Middle frontal gyrus (tissue), 1 donor: Measurements from ENCODE around the gene LDB2.
"Not testable (repeated sequence)": the region's sequence is repeated elsewhere in the genome, so short reads cannot be mapped to it uniquely, and the experiment has no call there.

ENCODE experiments used
- DNase-seq: peaks from one replicate; pipeline ENCODE4 v3.0.0-alpha.2; 2015; ENCODE audit warnings: low spot score; ENCODE audit errors: extremely low spot score

LDB2 gene

DNA sequence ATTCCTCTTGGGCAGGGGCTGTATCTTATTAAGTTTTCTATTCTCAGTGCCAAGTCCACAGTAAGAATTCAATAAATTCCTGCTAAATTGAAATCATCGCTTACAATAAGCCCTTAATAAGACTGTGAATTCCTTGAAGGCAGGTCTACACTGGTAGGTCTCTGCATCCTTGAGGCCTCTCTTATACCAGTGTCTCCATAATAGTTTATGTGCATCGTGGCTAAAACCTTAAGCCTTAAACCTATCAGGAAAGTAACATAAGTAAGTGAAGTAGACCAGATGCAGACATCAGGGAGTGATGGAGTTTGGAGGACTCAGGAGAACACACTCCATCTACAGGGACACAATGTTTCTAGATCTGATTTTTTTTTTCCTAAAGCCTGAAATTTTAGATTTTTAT, 240.3 kb downstream of the LDB2 start:
- DNase-seq: no peak

DNA sequence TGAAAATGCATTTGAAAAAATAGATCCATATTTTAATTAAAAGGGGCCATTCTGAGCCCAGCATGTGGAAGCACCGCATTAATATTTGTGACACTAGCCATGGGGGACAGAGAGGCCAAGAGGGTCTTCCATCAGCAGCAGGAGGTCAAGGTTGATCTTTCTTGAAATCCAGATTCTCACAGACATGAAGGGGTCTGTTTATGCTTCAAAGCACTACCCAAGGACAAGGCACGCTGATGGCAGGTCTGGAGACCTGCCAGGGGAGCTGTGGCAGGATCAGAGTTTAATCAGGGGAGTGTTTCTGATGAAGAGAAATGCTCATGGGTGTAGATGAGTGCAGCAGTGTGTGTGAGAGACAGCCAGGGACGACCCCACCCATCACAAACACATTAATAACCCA, 243.3 kb downstream of the LDB2 start:
- DNase-seq: no peak

DNA sequence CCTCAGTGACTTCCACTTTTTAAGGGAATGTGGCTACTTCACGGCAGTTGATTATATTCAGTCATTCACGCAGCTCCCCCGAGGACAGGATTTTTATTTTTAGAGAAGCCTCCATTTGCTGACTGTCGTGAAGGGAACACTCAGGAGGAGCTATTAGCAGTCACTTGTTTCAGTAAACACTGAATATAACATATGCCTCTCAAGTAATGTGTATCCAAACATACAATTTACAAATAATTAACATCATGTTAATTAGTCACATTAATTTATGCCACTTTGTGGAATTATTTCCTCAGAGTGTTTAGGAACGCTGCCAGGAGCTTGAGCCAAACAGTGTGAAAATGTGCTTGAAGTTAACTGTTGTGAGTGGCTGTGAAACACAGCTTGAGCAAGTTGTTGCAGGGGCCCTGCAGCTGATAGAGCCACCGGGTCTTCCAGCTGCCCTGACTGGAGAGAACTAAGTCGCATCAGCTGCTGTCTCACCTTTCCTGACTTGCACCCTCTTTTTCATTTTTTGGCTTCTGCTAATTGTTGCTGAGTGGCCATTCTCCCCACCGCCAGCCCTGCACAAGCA, 245.6 kb downstream of the LDB2 start:
- DNase-seq: no peak

DNA sequence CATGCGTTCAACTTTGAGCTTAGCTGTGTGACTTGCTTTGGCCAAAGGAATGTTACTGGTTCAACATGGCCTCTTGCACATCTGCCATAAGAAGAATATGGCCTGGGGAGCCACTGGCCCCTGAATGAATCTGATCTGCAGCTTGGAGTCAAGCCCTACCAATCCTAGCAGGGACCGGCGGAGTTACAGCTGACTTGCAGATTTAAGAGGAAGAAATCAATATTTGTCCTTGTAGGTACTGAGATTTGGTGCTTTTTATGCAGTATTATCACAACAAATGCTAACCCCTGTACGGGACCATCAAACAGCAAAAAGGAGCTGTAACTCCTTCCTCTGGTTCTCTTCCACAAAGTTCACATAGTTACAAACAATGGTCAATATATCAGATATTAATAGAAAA, 252.0 kb downstream of the LDB2 start:
- peak; percentile 1 for DNase-seq

DNA sequence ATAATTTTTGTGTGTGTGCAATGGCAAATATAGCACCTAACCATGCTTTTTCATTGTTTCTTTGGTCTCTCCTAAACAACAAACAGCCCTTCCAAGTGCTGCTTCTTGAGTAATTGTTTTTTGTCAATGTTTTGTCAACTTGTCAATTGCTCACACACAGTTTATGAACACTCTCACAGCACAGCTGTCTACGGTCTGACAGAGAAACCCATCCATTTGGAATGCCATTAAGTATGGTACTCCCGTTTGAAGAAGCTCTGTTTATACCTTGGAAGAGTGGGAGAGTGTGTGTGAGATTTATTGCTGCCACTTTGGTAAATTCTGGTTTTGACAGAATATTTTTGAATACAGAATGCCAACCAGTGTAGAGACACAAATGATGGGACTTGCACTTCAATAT, 254.6 kb downstream of the LDB2 start:
- no peak for DNase-seq

DNA sequence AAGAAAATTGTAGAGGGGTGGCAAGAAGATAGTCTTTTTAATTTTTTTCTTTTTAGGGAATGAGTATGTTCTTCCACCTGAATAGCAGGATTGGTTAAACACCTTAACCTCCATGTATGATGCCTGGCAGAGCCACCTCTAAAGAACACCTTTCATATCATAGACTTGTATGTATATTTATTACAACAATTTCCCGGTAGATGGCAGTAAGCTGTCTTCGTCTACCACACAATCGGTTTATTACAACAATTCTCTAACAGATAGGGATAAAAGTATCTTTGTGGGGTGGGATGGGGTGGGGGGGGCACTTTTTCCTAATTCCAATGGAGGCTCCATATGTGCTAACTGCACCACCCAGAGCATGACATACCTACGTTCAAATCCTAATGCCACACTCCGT, 255.5 kb downstream of the LDB2 start:
- DNase-seq: no peak

DNA sequence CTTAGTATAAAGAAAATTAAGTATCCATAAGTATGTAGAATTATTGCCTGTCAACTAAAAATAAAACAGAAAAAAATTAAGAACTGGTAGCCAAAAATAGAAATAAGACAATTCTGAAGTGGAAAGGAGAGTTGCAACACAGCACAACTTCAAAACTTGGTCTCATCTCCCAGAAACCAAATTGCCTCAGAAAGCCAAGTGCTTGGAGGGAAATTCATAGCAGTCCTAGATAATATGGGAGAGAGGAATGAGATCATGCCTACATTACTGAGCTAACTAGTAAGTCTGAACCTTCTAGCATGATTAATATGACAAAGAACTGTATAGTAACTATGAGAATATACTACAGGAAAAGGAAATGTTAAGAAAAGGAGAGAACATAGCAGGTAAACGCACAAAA, 256.5 kb downstream of the LDB2 start:
- no peak for DNase-seq

DNA sequence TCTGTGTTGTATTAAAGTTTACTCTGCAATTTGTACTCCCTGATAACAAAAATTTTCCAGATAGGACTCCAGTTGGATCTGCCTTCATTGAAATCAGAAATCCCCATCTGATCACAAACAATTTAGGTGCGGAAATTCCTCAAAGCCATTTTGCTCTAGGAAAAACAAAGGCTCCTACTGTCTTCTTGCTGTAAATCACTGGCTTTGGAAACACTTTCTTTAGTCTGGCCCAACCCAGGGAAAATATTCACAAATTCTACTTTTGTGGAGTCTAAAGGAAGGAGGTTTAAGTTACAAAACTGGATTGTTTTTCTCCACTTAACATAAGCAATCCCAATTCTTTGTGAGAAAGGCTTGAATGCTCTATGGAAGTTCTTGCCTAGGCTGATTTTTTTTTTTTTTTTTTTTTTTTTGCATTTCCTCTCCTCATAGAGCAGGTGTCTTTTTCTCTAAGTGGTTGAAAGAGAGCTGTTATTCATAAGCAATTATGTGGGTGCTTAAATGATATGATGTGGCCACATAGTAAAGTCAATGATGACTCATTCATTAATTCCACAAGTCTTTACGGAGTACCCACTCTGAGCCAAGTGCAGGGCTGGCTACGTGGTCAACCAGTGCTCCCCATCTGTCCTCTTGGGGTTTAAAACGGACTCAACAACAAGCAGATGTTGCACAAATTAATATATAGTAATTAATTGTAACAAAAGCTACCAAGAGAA, 261.4 kb downstream of the LDB2 start:
- DNase-seq: no peak

DNA sequence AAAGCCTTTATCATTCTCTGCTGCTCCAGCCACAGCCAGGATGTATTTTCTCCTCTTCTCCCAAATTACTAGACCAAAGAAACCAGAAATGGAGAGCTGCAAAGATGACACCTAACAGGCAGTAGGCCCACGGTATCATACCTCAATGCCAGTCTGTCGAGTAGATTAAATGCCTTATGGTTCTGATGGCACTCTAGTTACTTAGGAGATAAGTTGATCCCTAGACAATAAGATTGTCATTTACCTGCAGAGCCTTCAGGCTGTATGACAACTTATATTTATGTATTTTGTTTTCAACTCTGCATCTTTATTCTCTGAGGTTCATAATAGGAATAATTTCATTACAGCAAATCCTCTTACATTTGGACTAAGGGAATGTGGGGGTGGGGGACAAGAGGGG, 262.1 kb downstream of the LDB2 start:
- no peak for DNase-seq

DNA sequence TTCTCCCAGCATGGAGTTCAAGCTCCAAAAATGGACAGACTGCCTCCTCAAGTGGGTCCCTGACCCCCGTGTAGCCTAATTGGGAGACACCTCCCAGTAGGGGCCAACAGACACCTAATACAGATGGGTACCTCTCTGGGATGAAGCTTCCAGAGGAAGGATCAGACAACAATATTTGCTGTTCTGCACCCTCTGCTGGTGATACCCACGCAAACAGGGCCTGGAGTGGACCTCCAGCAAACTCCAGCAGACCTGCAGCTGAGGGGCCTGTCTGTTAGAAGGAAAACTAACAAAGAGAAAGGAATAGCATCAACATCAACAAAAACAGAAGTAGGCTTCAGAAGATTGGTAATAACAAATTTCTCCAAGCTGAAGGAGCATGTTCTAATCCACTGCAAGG, 269.2 kb downstream of the LDB2 start:
- not testable (repeated sequence) for DNase-seq

DNA sequence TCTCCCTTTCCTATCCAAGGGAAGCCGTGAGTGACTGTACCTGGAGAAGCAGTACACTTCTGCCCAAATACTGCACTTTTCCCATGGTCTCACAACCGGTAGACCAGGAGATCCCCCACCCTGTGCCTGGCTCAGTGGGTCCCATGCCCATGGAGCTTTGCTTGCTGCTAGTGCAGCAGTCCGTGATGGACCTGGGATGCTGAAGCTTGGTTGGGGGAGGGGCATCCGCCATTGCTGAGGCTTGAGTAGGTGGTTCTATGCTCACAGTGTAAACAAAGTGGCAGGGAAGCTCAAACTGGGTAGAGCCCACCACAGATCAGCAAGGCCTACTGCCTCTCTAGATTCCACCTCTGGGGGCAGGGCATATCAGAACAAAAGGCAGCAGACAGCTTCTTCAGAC, 269.6 kb downstream of the LDB2 start:
- DNase-seq: not testable (repeated sequence)

DNA sequence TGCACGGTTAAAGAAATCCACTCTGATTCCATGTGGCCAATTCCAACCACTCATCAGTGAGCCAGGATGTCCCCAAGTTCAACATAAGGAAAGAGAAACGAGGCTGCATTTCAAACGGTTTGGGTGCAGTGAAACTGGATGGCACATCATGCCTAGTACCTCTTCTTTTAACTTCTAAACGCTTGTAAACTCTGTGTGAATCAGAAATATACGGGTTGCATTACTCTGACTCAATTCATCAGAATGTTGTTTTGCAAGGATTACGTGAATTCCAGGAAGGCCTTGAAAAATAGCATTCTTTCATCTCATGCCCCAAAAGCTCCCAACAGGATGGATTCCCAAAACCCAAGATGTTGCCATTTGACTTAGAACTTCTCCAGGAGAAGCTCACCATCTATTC, 270.4 kb downstream of the LDB2 start:
- no peak for DNase-seq

DNA sequence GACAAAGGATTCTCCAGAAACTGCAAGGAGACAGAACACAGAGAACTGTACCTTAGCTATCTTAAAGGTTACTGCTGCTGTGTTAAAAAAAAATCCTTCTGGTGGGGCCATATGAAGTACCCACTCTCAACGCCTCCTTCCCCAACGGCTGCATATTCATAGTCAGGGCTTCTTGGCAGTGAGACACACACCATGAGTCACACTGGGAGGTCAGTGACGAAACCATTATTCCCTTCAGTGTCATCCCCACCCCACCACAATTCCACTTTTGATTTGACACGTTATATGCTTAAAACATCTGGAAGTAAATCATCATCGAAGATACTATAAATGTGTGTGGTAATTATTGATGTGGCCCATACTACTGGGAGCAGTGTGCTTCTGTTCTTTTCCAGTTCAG, 271.5 kb downstream of the LDB2 start:
- no peak for DNase-seq

DNA sequence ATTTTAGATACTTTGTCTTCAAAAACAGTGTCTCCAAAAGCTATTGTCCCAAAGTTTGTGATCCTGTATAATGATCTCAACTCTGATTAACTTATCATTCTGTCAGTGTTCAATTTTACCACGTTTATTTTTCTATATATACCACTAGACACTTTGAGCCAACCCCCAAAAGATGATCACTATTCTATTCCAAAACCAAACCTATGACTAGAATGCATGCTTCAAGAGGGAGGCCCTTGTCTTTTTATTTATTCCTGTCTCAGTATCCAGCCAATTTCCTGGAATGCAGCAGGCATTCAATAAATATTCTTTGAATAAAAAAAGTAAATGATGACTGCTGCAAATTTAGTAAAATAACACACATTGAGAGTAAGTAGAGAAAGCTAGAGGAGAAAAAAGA, 275.6 kb downstream of the LDB2 start:
- DNase-seq: no peak

DNA sequence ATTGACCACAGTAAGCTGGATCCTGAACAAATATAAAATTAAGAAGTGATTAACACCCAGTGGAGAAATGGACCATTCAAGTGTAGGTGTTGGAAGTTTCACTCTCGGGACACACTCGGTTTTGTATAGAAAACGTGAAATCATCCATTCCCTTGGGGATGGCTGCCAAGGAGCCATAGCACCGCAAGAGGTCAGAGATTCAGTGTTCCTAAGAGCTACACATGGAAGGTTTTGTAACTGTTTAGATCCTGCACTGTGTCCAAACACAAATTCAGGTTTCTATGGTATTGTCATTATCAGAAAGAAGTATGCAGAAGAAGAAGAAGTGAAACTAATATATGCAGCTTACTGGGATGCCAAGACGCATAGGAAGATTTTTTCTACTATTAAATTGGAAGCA, 281.0 kb downstream of the LDB2 start:
- DNase-seq: no peak

DNA sequence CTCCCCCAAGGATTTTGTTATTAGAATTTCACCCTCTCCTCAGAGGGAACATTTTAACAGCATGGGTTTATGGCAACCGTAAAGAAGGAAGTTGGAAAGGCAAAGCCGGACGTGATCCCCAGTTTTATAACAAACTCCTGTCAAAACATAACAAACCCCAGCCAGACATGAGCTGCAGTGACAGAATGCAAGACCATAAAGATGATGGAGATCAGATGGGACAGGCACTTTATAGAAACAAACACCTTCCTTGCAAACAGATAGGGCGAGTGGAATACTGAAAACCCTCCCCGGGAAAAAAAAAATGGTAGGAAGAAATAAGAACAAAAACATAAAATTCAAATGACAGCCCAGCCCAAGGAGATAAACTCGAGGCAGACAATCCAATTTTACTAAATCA, 281.4 kb downstream of the LDB2 start:
- DNase-seq: no peak

DNA sequence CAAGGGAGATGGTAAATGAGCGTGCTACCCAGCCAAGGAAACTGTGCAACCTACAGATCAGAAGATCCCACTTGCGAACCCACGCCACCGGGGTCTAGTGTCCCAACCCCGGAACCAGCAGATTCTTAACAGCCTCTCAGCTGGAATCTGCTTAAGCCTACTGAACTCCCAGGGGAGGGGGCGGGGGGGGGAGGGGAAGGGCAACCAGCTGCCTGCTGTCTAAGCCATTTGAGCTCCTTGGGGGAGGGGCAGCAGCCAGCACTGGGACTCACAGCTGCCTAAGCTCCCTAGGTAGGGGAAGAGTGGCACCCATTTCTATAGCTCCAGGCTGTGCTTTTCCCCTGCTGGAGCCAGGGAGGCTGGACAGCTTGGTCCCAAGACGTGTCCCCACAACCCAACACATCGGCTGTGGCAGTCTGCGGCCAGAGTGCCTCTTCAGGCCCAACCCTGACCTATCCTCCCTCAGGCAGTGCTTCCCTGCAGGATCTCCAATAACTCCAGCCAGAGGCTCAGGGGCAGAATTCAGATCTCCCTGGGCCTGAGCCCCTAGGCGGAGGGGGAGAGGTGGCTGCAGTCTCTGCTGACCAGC, 289.2 kb downstream of the LDB2 start:
- DNase-seq: no peak

DNA sequence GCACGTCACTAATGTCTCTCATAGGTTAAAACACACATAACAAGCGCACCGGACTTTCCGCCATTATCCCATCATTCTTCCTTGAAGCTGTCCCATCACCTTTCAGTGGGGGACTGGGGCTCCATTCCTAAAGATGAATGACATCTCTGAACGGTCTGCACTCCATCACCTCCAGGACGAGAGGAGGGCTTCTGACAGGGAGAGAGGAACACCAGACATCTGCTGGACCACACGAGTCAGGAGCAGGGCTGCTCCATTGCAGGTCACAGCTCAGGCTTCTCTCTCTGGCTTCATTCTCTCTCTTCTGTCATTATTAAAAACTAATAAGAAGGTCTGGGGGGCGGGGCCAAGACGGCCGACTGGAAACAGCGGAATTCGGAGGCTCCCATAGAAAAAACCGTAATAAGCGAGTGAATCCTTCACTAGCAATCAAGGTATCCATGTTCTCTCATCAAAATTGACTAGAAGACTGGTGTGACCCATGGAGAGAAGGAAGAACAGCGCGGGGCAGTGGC, 289.8 kb downstream of the LDB2 start:
- DNase-seq: no peak

DNA sequence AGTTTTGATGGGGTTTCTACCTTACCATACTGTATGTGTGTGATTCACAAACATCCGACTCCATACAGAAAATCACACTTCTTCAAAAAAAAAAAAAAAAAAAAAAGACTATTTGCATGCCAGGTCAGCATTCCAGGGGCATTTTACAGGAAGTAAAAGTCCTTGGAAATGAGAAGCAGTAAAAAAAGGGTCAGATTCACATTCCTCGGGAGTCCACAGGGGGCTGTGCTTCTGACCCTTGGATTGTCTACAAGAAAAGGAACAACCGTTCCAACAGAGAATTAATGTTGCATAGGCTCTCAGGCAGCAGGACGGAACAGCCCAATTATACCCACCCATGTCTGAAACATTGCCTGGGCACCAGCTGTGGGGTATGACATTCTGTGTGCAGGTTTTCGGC, 290.3 kb downstream of the LDB2 start:
- DNase-seq: no peak

DNA sequence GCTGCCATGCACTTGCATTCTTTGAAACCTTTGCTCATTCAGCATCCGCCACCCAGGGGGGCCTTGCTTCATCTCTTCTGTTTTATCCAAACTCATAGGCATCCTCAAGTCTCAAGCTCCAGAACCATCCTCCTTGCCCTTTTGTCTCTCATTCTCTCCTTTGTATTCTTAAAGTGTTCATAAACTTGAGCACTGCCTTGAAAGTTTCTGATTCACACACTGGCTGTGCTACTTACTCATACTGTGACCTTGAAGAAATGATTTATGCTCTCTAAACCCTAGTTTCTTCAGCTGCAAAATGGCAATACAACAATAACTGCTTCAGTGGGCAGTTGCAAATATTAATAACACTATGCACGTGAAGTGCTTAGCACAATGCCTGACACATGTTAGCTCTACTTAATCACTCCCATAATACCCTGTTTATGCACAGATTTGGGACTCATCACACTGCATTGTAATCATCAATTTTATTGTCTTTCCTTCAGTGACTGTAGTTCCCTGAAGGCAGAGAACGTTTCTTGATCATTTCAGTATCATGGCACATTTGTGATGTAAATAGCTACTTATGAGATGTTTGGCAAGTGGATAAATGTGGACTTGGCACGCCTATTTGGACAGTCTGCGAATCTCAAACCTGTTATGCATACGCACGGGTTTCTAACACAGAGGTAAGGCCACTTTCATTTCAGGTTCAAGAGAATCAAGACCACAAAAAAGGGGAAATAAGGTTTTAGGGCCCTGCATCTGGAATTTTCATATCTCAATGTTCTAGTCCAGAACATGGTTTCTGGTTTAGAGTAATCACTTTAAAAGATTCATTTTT, 291.0 kb downstream of the LDB2 start:
- no peak for DNase-seq

DNA sequence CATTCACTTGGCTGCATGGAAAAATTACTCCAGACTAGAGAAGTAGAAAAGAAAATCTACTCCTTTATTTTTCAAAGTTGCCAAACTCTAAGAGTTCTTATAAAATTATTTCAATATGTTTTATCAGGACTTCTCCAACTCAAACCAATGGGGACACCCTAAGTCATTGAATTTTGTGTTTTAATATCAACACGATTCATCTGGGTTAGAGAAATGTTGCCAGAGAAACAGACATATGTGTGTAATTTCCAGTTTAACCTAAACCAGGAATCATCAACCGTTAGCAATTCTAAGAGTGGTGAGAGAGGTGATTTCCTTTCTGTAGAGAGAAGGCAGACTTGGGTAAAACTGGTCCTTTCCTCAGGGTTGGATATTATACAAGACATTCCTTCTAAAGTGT, 291.8 kb downstream of the LDB2 start:
- no peak for DNase-seq

DNA sequence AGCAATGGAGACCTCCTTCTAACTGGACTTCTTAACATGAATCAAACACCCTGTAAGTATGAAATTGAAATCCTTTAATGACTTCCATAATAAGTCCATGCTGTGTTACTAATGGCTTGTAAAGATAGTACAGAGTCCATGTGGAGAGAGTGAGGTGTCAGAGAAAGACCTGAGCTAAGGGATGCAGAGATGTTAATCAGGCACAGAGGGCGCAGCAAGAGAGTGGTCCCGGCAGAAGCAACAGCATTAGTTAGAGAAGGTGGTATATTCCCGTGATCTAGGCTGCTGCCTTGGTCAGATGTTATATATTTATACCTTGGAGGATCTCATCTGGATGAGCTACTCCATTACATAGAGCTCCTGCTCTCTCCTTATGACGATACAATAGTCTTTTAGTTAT, 295.3 kb downstream of the LDB2 start:
- DNase-seq: no peak
